ENCODE results near the gene TBX4.
"Not testable (repeated sequence)": the region's sequence is repeated elsewhere in the genome, so short reads cannot be mapped to it uniquely, and the experiment has no call there.

TBX4 gene

DNA sequence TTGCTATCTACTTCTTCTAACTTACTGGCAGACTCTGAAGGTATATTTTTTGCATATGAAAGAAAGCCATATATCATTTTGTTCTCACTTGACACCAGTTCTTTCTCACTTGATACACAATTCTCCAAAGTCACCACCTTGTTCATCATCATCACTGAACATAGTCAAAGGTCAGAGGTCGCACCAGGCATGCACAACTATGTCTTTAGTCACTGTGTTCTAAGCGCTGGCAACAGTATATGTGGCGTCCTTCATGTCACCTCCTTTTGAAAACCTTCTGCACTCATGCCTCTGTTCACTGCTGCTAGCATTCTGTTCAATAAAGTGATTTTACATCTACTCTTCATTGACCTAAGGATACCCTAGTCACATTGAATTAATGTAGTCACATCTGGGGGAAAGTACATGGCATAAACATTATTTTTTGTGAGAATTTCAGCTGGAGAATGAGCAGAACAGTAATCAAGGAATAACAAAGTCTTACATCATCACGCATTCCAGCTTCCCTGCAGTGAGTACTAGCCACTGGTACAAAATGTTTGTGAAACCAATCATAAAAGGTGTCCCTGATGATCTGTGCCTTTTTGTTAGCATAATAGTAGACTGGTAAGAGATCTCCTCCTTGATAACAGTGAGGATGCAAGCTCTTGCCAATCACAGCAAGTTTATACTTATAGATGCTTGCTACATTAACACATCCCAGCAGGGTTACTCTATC is 20.5 kb upstream of the TBX4 start:
- no peak for TF ChIP-seq CTCF (IDR thresholded peaks at IDR 0.05; ENCODE audit: low read length, missing control alignments)
- no peak overlapping the region for H3K4me3 ChIP-seq (replicated peaks; ENCODE audit: low read depth, low read length)
- DNase-seq (ENCODE audit: low read depth), result peak; percentile 32

DNA sequence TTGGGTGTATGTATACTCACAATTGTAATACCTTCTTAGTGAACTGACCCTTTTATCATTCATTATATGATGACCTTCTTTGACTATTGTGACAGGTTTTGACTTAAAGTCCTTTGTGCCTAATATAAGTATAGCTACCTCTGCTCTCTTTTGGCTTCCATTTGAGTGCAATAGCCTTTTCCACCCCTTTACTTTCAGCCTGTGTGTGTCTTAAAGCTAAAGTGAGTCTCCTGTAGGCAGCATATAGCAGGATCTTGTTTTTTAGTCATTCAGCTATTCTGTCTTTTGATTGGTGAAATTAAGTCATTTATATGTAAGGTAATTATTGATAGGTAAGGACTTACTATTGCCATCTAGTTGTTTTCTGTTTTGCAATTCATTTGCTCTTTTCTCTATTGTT is 15.9 kb upstream of the TBX4 start:
- no peak overlapping the region for H3K4me3 ChIP-seq (replicated peaks; ENCODE audit: low read depth, low read length)
- DNase-seq (ENCODE audit: low read depth), result no peak
- TF ChIP-seq CTCF (IDR thresholded peaks at IDR 0.05; ENCODE audit: low read length, missing control alignments), result no peak

GRCh38 chr17:61436995-61437704 is 15.1 kb upstream of the TBX4 start:
- DNase-seq (ENCODE audit: low read depth), result no peak
- TF ChIP-seq CTCF (IDR thresholded peaks at IDR 0.05; ENCODE audit: low read length, missing control alignments), result no peak
- H3K4me3 ChIP-seq (replicated peaks; ENCODE audit: low read depth, low read length), result no peak overlapping the region

GRCh38 chr17:61440697-61441096 is 11.5 kb upstream of the TBX4 start:
- DNase-seq (ENCODE audit: low read depth), result no peak
- H3K4me3 ChIP-seq (replicated peaks; ENCODE audit: low read depth, low read length), result no peak overlapping the region
- TF ChIP-seq CTCF (IDR thresholded peaks at IDR 0.05; ENCODE audit: low read length, missing control alignments), result no peak

- not testable (repeated sequence) for DNase-seq (ENCODE audit: low read depth); H3K4me3 ChIP-seq (replicated peaks; ENCODE audit: low read depth, low read length)
These were observed 10.7 kb upstream of the TBX4 start for GRCh38 chr17:61441507-61441906.

DNA sequence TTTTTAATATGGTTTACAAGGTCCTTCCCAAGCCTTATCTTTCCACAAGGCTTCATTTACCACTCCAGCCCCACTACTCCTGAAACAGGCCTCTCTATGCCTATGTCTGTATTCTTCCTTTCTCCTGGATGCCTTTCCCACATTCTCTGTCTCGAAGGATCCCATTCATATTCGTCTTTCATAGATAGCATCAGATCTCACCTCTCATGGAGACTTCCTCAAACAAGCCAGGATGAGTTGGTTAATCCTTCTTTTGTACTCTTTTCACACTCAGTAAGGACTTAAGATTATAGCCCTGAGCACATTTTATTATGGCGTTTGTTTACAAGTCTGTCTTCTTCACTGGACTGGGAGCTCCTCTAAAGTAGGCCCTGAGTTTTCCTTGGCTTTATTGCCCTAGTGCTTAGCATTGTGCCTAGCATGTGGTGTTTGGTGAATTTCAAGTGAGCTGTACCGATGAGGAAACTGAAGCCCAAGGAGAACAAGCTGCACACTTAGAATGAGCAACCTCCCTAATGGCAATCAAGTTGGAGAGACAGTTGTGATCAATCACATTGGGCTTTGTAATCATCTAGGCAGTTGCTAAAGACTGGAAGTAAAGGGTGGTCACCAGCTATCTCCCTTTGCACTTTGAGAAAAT is 10.0 kb upstream of the TBX4 start:
- H3K4me3 ChIP-seq (replicated peaks; ENCODE audit: low read depth, low read length), result no peak overlapping the region
- DNase-seq (ENCODE audit: low read depth), result no peak
- no peak for TF ChIP-seq CTCF (IDR thresholded peaks at IDR 0.05; ENCODE audit: low read length, missing control alignments)

- no peak overlapping the region for H3K4me3 ChIP-seq (replicated peaks; ENCODE audit: low read depth, low read length)
- no peak for TF ChIP-seq CTCF (IDR thresholded peaks at IDR 0.05; ENCODE audit: low read length, missing control alignments)
- no peak for DNase-seq (ENCODE audit: low read depth)
These were observed 9.2 kb upstream of the TBX4 start for GRCh38 chr17:61442878-61443474.

Measured in fibroblast of pulmonary artery (primary cell).